NCI-H1694 treated with DMSO at 0.1 percent for 48 hours (cell line): ENCODE results near the gene SIX5.

ENCODE experiments used
- DNase-seq: peaks from one replicate; lab custom pipeline; 2025; lab: John Stamatoyannopoulos, UW

SIX5 gene

GRCh38 chr19:45792470-45793177 lies 23.6 kb upstream of the SIX5 start, which contains the start of gene DMWD:
TSS of gene DMWD (minus strand) at chr19:45792845. CDS start at chr19:45792756, 89 bp downstream.
- peak; percentile 97 for DNase-seq

- DNase-seq = no peak
Measured at GRCh38 chr19:45791744-45792469, 22.9 kb upstream of the SIX5 start.

GRCh38 chr19:45790942-45791341 lies 21.9 kb upstream of the SIX5 start:
- no peak for DNase-seq

- no peak for DNase-seq
Measured at GRCh38 chr19:45789035-45789786, 20.2 kb upstream of the SIX5 start.

GRCh38 chr19:45786533-45786894 lies 17.5 kb upstream of the SIX5 start:
- DNase-seq = no peak

GRCh38 chr19:45785781-45786532 lies 16.9 kb upstream of the SIX5 start:
- DNase-seq = no peak

GRCh38 chr19:45785097-45785496 lies 16.0 kb upstream of the SIX5 start:
- DNase-seq = no peak

- no peak for DNase-seq
Measured at GRCh38 chr19:45784096-45784495, 15.0 kb upstream of the SIX5 start.

- no peak for DNase-seq
Measured at GRCh38 chr19:45782820-45783785, 14.1 kb upstream of the SIX5 start.

GRCh38 chr19:45782162-45782691 lies 13.2 kb upstream of the SIX5 start, which contains the start of gene DMPK:
TSS of gene DMPK (minus strand) at chr19:45782490. CDS start at chr19:45782352, 138 bp downstream.
- DNase-seq = no peak

- peak; percentile 16 for DNase-seq
Measured at GRCh38 chr19:45781214-45782161, 12.4 kb upstream of the SIX5 start.

GRCh38 chr19:45780448-45781213 lies 11.6 kb upstream of the SIX5 start:
- no peak for DNase-seq

GRCh38 chr19:45780146-45780447 lies 11.0 kb upstream of the SIX5 start:
- DNase-seq = no peak

GRCh38 chr19:45779231-45780145 lies 10.4 kb upstream of the SIX5 start:
- peak; percentile 83 for DNase-seq

GRCh38 chr19:45778010-45778661 lies 9.1 kb upstream of the SIX5 start:
- DNase-seq = no peak

- DNase-seq = no peak
Measured at GRCh38 chr19:45777395-45777961, 8.4 kb upstream of the SIX5 start.

- DNase-seq = no peak
Measured at GRCh38 chr19:45774765-45775164, 5.7 kb upstream of the SIX5 start.
